PC-3 (cell line): Measurements from ENCODE around the gene LRBA. TPM values are rescaled to one million over a fixed set of nuclear protein-coding genes. Genes with fewer than 3 reads are reported as not detected.

Experiments used
- ATAC-seq: fragments of 200-7000 bp; cut with Tn5 transposase; 2 replicates; pipeline ENCODE4 v1.9.1; 2020; ENCODE audit warnings: mild to moderate bottlenecking, moderate library complexity
- BruUV-seq: library from RNA; stranded (reverse); fragments of 400-500 nt; replicated peaks from 2 replicates; lab custom pipeline; 2021; lab: Mats Ljungman, UMichigan
- CTCF ChIA-PET: fragments of 300-600 bp; sonication (Branson Sonifier 250); formaldehyde crosslinking; loops from one replicate; lab custom pipeline; 2022; ENCODE audit warnings: antibody characterized with exemption; lab: Charles Lee
- POLR2A ChIA-PET: fragments of 300-600 bp; sonication (Branson Sonifier 250); formaldehyde crosslinking; loops from one replicate; lab custom pipeline; 2022; ENCODE audit warnings: antibody characterized with exemption; ENCODE audit not compliant: unreplicated experiment; lab: Charles Lee
- DNase-seq: peaks from one replicate; pipeline ENCODE4 v3.0.0-alpha.2; 2015
- H2AFZ ChIP-seq: fragments of 300-600 bp; sonication (generic); 2 replicates; pipeline ENCODE4 v1.6.0; 2016; ENCODE audit warnings: antibody characterized with exemption, low read length
- H3F3A ChIP-seq: fragments of 300-600 bp; sonication (generic); one replicate; pipeline ENCODE4 v1.6.0; 2017; ENCODE audit warnings: antibody characterized with exemption, low read length, control low read depth, mild to moderate bottlenecking; ENCODE audit not compliant: unreplicated experiment
- H3K27ac ChIP-seq: fragments of 300-600 bp; sonication (generic); 2 replicates; pipeline ENCODE4 v1.5.1; 2016; ENCODE audit warnings: mild to moderate bottlenecking, low read length
- H3K27me3 ChIP-seq: fragments of 300-600 bp; sonication (generic); 2 replicates; pipeline ENCODE4 v1.6.1; 2016; ENCODE audit warnings: low read length, mixed read lengths
- H3K36me3 ChIP-seq: fragments of 300-600 bp; sonication (generic); 2 replicates; pipeline ENCODE4 v1.6.1; 2016; ENCODE audit warnings: low read depth, mixed run types, low read length, mixed read lengths
- H3K4me1 ChIP-seq: fragments of 300-600 bp; sonication (generic); 2 replicates; pipeline ENCODE4 v1.5.1; 2016; ENCODE audit warnings: low read length; ENCODE audit not compliant: insufficient read depth
- H3K4me2 ChIP-seq: fragments of 300-600 bp; sonication (generic); 2 replicates; pipeline ENCODE4 v1.6.0; 2016; ENCODE audit warnings: low read length
- H3K4me3 ChIP-seq: fragments of 300-600 bp; sonication (generic); 2 replicates; pipeline ENCODE4 v1.5.1; 2016; ENCODE audit warnings: mild to moderate bottlenecking, low read length, mixed read lengths
- H3K79me2 ChIP-seq: fragments of 300-600 bp; sonication (generic); 2 replicates; pipeline ENCODE4 v1.6.1; 2017; ENCODE audit warnings: low read length, mixed read lengths
- H3K9ac ChIP-seq: fragments of 300-600 bp; sonication (generic); 2 replicates; pipeline ENCODE4 v1.6.0; 2016; ENCODE audit warnings: mild to moderate bottlenecking, low read length
- H3K9me2 ChIP-seq: fragments of 300-600 bp; sonication (generic); replicated peaks from 2 replicates; pipeline ENCODE4 v1.6.1; 2016; ENCODE audit warnings: mixed run types, low read length, mixed read lengths
- H3K9me3 ChIP-seq: fragments of 300-600 bp; sonication (generic); 2 replicates; pipeline ENCODE4 v1.6.1; 2016; ENCODE audit warnings: low read length, mixed read lengths
- H4K20me1 ChIP-seq: fragments of 300-600 bp; sonication (generic); 2 replicates; pipeline ENCODE4 v1.6.1; 2016; ENCODE audit warnings: low read length, mixed read lengths
- EZH2 ChIP-seq: fragments of 300-600 bp; sonication (generic); IDR thresholded peaks from one replicate; pipeline ENCODE4 v1.6.1; 2017; ENCODE audit warnings: antibody characterized with exemption, mild to moderate bottlenecking, low read length; ENCODE audit not compliant: unreplicated experiment
- EZH2phosphoT487 ChIP-seq: fragments of 300-600 bp; sonication (generic); IDR thresholded peaks from 2 replicates; pipeline ENCODE4 v1.6.1; 2018; ENCODE audit warnings: mild to moderate bottlenecking, antibody characterized with exemption, low read length, borderline replicate concordance
- intact Hi-C: fragments of 100-400 bp; cut with micrococcal nuclease; formaldehyde crosslinking; loops from 2 replicates; pipeline ENCODE4 v1.9.0; 2023
- total RNA-seq: library from RNA; depleted of rRNA; stranded (reverse); fragments of >200 nt; gene quantifications from 2 replicates; pipeline ENCODE4 v1.2.3, GENCODE V29; 2014
- TF ChIP-seq, protein P1 (sequence below): fragments of 300-600 bp; sonication (generic); conservative IDR thresholded peaks from 2 replicates; pipeline ENCODE4 v1.5.1; 2017; ENCODE audit warnings: antibody characterized with exemption, low read depth, mild to moderate bottlenecking, low read length

LRBA gene
- total RNA-seq, 1 experiment from 2014 or later: 40.8 TPM

DNA sequence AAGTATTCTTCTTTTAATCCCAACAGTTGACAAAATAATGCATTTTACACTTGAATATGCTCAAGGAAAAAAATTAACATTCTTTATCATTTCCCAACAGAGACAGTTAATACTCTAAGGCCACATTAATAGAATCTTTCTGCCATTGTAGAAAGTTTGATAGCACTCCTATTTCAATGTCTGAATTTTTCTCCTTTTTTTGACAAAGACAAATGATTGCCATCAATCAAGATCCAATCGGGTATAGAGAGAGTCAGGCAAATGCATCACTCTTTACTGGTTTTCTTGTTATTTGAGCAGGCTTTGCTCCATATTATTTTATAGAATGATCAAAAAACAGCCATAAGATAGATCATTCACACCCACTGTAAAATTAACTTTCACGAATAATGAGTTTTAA lies 387.0 kb downstream of the LRBA start:
- intact Hi-C loops: no loop called here
- no peaks in the 10 kb centered on the region for H4K20me1 ChIP-seq
- no peak overlapping the region for H2AFZ ChIP-seq
- ChIA-PET POLR2A (no interaction called here), CTCF (no interaction called here)
- H3F3A ChIP-seq: no peaks in the 10 kb centered on the region
- no peaks in the 10 kb centered on the region for H3K9me3 ChIP-seq
- BruUV-seq: no TSS peak
- H3K27me3 ChIP-seq: no peaks in the 10 kb centered on the region
- H3K36me3 ChIP-seq: no peaks in the 10 kb centered on the region
- DNase-seq: no peak
- H3K9ac ChIP-seq: no peak overlapping the region
- no peaks in the 10 kb centered on the region for H3K9me2 ChIP-seq
- H3K4me2 ChIP-seq: no peak overlapping the region
- no peak for ATAC-seq
- no peaks in the 10 kb centered on the region for H3K4me1 ChIP-seq
- no peaks in the 10 kb centered on the region for H3K79me2 ChIP-seq
- H3K27ac ChIP-seq: no peak overlapping the region
- H3K4me3 ChIP-seq: no peak overlapping the region
- no peak for TF ChIP-seq EZH2
- no peak for TF ChIP-seq EZH2phosphoT487
- TF ChIP-seq, protein P1, sequence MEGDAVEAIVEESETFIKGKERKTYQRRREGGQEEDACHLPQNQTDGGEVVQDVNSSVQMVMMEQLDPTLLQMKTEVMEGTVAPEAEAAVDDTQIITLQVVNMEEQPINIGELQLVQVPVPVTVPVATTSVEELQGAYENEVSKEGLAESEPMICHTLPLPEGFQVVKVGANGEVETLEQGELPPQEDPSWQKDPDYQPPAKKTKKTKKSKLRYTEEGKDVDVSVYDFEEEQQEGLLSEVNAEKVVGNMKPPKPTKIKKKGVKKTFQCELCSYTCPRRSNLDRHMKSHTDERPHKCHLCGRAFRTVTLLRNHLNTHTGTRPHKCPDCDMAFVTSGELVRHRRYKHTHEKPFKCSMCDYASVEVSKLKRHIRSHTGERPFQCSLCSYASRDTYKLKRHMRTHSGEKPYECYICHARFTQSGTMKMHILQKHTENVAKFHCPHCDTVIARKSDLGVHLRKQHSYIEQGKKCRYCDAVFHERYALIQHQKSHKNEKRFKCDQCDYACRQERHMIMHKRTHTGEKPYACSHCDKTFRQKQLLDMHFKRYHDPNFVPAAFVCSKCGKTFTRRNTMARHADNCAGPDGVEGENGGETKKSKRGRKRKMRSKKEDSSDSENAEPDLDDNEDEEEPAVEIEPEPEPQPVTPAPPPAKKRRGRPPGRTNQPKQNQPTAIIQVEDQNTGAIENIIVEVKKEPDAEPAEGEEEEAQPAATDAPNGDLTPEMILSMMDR: no peak

DNA sequence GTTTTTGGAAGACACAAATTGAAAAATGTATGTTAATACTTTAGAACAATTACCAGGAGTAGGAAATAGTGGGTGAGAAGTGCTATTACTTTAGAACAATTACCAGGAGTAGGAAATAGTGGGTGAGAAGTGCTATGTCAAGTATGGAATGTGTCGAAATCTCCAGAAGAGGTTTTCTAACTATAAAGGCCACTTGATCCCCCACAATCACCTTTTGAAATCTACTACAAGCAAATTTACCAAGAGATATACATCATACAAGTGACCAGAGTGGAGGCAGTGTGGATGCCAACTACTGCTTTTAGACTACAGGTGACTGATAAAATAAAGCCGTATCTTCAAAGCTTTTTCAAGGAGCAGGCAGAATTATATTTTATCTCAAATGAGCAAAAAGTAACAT lies 390.1 kb downstream of the LRBA start:
- CTCF ChIA-PET: no interaction called here
- no peak for DNase-seq
- Histone ChIP-seq H3K36me3 (no peaks in the 10 kb centered on the region), H3K9me2 (no peaks in the 10 kb centered on the region), H3K4me2 (no peak overlapping the region), H3K4me3 (no peak overlapping the region), H2AFZ (no peak overlapping the region), H3K27me3 (no peaks in the 10 kb centered on the region), H3F3A (no peaks in the 10 kb centered on the region), H3K9me3 (no peaks in the 10 kb centered on the region), H4K20me1 (no peaks in the 10 kb centered on the region), H3K9ac (no peak overlapping the region), H3K4me1 (no peaks in the 10 kb centered on the region), H3K79me2 (no peaks in the 10 kb centered on the region), H3K27ac (no peak overlapping the region)
- intact Hi-C loops: no loop called here
- POLR2A ChIA-PET: no interaction called here
- TF ChIP-seq, protein P1: no peak
- no peak for TF ChIP-seq EZH2phosphoT487
- no peak for TF ChIP-seq EZH2
- BruUV-seq: no TSS peak
- no peak for ATAC-seq

DNA sequence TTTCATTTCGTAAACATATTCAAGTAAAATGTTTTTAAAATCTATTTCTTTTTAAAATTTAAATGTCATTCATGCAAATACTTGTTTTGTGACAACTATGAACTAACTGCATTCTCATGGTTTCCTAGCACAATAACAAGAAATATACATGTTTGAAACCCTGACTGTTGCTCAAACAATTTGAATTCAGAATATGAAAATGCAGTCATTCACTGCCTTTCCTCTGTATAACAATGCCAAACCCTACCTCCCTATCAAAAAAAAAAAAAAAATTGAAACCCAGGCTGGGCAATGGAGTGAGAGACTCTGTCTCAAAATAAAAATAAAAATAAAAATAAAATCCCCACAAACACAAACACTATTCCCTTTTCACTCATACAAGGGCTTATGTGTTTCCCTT lies 391.0 kb downstream of the LRBA start:
- Histone ChIP-seq H3K27me3 (no peaks in the 10 kb centered on the region), H3K36me3 (no peaks in the 10 kb centered on the region), H3K9me2 (no peaks in the 10 kb centered on the region), H3K79me2 (no peaks in the 10 kb centered on the region), H3K4me2 (no peak overlapping the region), H3K9ac (no peak overlapping the region), H3K27ac (no peak overlapping the region), H3K4me1 (no peaks in the 10 kb centered on the region), H4K20me1 (no peaks in the 10 kb centered on the region), H3K9me3 (no peaks in the 10 kb centered on the region), H2AFZ (no peak overlapping the region), H3F3A (no peaks in the 10 kb centered on the region), H3K4me3 (no peak overlapping the region)
- ATAC-seq: no peak
- intact Hi-C loops: no loop called here
- no peak for DNase-seq
- TF ChIP-seq EZH2 (no peak), EZH2phosphoT487 (no peak)
- TF ChIP-seq, protein P1: no peak
- POLR2A ChIA-PET: no interaction called here
- CTCF ChIA-PET: no interaction called here
- no TSS peak for BruUV-seq
